Spleen (tissue), 7 donors: ENCODE data around the gene ACTN4.
A peak's percentile ranks its signal among the peaks of the same experiment; 100 is the strongest.

Source experiments
- POLR2AphosphoS5 ChIP-seq, 3 donors: sonication (generic); formaldehyde crosslinking; IDR thresholded peaks; one replicate each; pipeline ENCODE4 v1.5.1; 2017; ENCODE audit warnings: antibody characterized with exemption in 3 of 3
- TF ChIP-seq, protein P1 (sequence below), 11 experiments: fragments of 200-600 bp in 7 of 11; fragments of 450-650 bp in 4 of 11; sonication (generic) in 4 of 11; IDR thresholded peaks in 8 of 11; conservative IDR thresholded peaks in 3 of 11; 1 replicate in 7 of 11; 2 replicates in 4 of 11; pipeline versions ENCODE4 v1.4.0 to v1.8.0; 2016 to 2021; ENCODE audit warnings: antibody characterized with exemption in 11 of 11, inconsistent platforms in 4 of 11, mild to moderate bottlenecking in 1 of 11
- donor health status: DM: no; HTN: no; CAD: no; lungs with moderate emphysema.
- donor health status: DM: no; HTN: no; CAD: no.
- donor health status: DM: no; HTN: no; CAD: no.

DNA sequence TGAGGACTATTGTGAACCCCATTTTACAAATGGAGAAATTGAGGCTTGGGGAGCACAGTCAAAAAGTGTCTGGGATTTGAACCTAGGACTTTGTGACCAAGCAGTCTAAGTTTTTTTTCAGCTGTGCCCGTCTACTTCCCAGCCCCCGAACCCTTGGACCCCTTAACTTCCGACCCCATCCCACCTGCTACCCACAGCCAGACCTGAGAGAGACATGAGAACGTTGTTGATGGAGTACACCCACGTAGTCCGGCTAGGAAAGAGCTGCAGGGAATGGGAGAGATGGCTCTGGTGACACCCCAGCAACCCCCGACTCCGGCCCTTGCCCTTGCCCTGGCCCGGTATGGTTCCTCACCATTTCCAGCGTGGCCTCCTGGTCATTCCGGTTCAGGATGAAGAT is 47.7 kb upstream of the ACTN4 start:
- TF ChIP-seq, protein P1, sequence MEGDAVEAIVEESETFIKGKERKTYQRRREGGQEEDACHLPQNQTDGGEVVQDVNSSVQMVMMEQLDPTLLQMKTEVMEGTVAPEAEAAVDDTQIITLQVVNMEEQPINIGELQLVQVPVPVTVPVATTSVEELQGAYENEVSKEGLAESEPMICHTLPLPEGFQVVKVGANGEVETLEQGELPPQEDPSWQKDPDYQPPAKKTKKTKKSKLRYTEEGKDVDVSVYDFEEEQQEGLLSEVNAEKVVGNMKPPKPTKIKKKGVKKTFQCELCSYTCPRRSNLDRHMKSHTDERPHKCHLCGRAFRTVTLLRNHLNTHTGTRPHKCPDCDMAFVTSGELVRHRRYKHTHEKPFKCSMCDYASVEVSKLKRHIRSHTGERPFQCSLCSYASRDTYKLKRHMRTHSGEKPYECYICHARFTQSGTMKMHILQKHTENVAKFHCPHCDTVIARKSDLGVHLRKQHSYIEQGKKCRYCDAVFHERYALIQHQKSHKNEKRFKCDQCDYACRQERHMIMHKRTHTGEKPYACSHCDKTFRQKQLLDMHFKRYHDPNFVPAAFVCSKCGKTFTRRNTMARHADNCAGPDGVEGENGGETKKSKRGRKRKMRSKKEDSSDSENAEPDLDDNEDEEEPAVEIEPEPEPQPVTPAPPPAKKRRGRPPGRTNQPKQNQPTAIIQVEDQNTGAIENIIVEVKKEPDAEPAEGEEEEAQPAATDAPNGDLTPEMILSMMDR (IDR thresholded peaks at IDR 0.05 in 8 of 11, conservative IDR thresholded peaks at IDR 0.05 in 3 of 11), result no peak
- peak in 1 of 3 donors; percentile 13 for TF ChIP-seq POLR2AphosphoS5 (IDR thresholded peaks at IDR 0.05)
